Uterus (tissue), 4 donors: ENCODE measurements around the gene PIP4K2A. TPM values are rescaled to one million over a fixed set of nuclear protein-coding genes. Genes with fewer than 3 reads are reported as not detected.

Experiments
- DNase-seq, 2 donors: peaks; one replicate each; pipeline ENCODE4 v3.0.0-alpha.2; 2019 to 2020
- H3K27ac ChIP-seq, 2 donors: fragments of 200-600 bp; sonication (generic); 1 replicate in 1 of 2; 2 replicates in 1 of 2; pipeline ENCODE4 v1.5.1; 2016 to 2018
- H3K27me3 ChIP-seq, 2 donors: fragments of 200-600 bp; sonication (generic); one replicate each; pipeline ENCODE4 v1.5.1; 2018 to 2019; ENCODE audit warnings: control low read depth in 1 of 2
- H3K36me3 ChIP-seq, 2 donors: fragments of 200-600 bp; sonication (generic); one replicate each; pipeline ENCODE4 v1.5.1; 2019; ENCODE audit warnings: control low read depth in 1 of 2
- H3K4me1 ChIP-seq, 2 donors: fragments of 200-600 bp; sonication (generic); one replicate each; pipeline ENCODE4 v1.5.1; 2018 to 2019; ENCODE audit warnings: control low read depth in 1 of 2
- H3K4me3 ChIP-seq, 2 donors: fragments of 200-600 bp; sonication (generic); 1 replicate in 1 of 2; 2 replicates in 1 of 2; pipeline ENCODE4 v1.5.1; 2018 to 2019; ENCODE audit warnings: mild to moderate bottlenecking in 1 of 2
- H3K9me3 ChIP-seq, 2 donors: fragments of 200-600 bp; sonication (generic); one replicate each; pipeline ENCODE4 v1.5.1; 2019; ENCODE audit warnings: control low read depth in 1 of 2
- POLR2A ChIP-seq, 2 donors: fragments of 450-650 bp; IDR thresholded peaks; one replicate each; pipeline ENCODE4 v1.6.1; 2016; ENCODE audit warnings: antibody characterized with exemption in 2 of 2, mild to moderate bottlenecking in 1 of 2, moderate library complexity in 1 of 2
- intact Hi-C: fragments of 100-400 bp; cut with DNase I; formaldehyde crosslinking; loops from one replicate; pipeline ENCODE4 v1.15.1; 2023; ENCODE audit warnings: low total_unique reads
- total RNA-seq, 4 donors: library from RNA; depleted of rRNA in 3 of 4; stranded (reverse); fragments of >200 nt in 3 of 4; gene quantifications; one replicate each; pipeline versions ENCODE4 v1.1.0 to v1.2.4, GENCODE V29; 2014 to 2023
- TF ChIP-seq, protein P1 (sequence below), 4 experiments: fragments of 200-600 bp in 2 of 4; fragments of 450-650 bp in 2 of 4; sonication (generic) in 2 of 4; IDR thresholded peaks; one replicate each; pipeline ENCODE4 v1.5.1; 2016 to 2019; ENCODE audit warnings: antibody characterized with exemption in 4 of 4, mild to moderate bottlenecking in 2 of 4, moderate library complexity in 1 of 4
- donor health status: DM: yes; HTN: yes; CAD: no.

PIP4K2A gene
- total RNA-seq, 4 donors from 2014 or later: 17.4 to 42.4 (median 22.0) TPM

DNA sequence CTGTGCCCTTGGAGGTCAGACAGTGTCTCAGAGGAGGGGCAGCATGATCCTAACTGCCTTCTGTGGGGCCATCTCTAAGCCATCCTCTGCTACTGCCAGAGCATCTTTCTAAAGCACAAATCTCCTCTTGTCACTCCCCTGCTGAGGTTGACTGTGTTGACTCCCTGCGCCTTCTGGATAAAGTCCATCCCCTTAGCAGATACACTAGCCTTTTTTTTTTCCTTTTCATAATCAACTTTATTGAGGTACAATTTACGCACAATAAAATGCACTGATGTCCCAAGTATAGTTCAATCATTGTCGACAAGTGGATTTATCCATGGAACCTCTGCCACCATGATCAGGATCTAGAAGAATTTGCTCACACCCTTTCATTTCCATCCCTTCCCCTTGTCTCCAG is 219.0 kb downstream of the PIP4K2A start:
- no peak for TF ChIP-seq POLR2A (IDR thresholded peaks at IDR 0.05)
- TF ChIP-seq, protein P1, sequence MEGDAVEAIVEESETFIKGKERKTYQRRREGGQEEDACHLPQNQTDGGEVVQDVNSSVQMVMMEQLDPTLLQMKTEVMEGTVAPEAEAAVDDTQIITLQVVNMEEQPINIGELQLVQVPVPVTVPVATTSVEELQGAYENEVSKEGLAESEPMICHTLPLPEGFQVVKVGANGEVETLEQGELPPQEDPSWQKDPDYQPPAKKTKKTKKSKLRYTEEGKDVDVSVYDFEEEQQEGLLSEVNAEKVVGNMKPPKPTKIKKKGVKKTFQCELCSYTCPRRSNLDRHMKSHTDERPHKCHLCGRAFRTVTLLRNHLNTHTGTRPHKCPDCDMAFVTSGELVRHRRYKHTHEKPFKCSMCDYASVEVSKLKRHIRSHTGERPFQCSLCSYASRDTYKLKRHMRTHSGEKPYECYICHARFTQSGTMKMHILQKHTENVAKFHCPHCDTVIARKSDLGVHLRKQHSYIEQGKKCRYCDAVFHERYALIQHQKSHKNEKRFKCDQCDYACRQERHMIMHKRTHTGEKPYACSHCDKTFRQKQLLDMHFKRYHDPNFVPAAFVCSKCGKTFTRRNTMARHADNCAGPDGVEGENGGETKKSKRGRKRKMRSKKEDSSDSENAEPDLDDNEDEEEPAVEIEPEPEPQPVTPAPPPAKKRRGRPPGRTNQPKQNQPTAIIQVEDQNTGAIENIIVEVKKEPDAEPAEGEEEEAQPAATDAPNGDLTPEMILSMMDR (IDR thresholded peaks at IDR 0.05): no peak
- no peak for DNase-seq

DNA sequence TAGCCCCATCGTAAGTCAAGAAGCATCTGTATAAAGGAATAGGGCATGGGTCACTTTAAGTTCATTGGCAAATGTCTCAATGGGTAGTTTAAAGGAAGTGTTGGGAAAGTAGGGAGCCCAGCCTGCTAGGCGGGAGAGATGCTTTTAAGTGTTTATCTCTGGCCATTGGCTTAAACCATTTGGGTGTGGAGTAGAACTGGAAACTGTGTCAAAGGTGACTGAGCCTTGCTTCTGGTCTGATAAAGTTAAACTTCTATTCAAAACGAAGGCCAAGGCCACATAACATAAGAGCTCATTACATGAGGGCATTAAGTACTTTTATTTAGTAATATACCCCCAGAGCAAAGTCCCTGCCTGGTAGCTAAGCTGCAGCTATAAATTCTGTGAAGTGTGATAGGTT is 220.4 kb downstream of the PIP4K2A start:
- no peak for DNase-seq
- no peaks in the 10 kb centered on the region for H3K4me1 ChIP-seq
- no peaks in the 10 kb centered on the region for H3K9me3 ChIP-seq
- intact Hi-C loops: no loop called here
- H3K27ac ChIP-seq: no peak overlapping the region
- no peak overlapping the region for H3K4me3 ChIP-seq
- H3K36me3 ChIP-seq: no peaks in the 10 kb centered on the region
- no peaks in the 10 kb centered on the region for H3K27me3 ChIP-seq
- TF ChIP-seq POLR2A (IDR thresholded peaks at IDR 0.05): no peak
- TF ChIP-seq, protein P1 (IDR thresholded peaks at IDR 0.05): no peak

More for the DNA sequence above, 219.0 kb downstream of the PIP4K2A start:
- Histone ChIP-seq H3K9me3 (no peaks in the 10 kb centered on the region), H3K4me1 (no peaks in the 10 kb centered on the region), H3K36me3 (no peaks in the 10 kb centered on the region), H3K4me3 (no peak overlapping the region), H3K27me3 (no peaks in the 10 kb centered on the region), H3K27ac (no peak overlapping the region)
- intact Hi-C loops: no loop called here

DNA sequence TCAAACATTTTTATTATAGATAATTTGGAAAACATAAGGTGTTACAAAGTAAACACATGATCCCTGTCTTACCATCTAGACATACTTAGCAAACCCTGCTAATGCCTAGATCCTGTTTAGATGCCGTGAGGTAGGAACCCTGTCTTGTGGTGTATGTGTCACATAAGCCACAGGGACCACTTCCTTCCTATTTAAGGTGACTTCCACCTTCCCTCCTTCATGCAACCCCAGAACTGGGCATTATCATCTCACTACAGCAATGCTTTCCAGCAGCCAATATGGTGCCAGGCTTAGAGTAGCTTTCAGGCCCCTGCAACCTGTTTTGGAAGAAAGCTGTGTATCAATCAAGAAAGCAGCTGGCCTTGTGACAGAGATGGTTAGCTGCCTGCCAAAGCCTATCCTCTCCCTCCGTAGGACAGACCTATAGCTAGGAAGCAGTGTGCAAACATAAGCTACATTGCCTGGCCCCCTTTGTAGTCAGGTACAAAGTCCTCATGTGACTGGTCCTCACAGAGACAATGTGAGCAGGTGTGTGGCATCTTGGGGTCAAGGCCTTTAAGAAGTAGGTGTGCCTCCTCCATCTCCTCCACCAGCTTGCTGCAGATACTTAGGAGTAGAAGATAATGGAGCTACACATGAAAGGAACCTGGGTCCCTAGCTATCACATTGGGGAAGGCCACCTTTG is 222.3 kb downstream of the PIP4K2A start:
- intact Hi-C loops: no loop called here
- Histone ChIP-seq H3K4me1 (no peaks in the 10 kb centered on the region), H3K4me3 (no peak overlapping the region), H3K36me3 (no peaks in the 10 kb centered on the region), H3K27me3 (no peaks in the 10 kb centered on the region), H3K9me3 (no peaks in the 10 kb centered on the region), H3K27ac (no peak overlapping the region)
- no peak for TF ChIP-seq POLR2A (IDR thresholded peaks at IDR 0.05)
- TF ChIP-seq, protein P1 (IDR thresholded peaks at IDR 0.05): no peak
- DNase-seq: no peak

DNA sequence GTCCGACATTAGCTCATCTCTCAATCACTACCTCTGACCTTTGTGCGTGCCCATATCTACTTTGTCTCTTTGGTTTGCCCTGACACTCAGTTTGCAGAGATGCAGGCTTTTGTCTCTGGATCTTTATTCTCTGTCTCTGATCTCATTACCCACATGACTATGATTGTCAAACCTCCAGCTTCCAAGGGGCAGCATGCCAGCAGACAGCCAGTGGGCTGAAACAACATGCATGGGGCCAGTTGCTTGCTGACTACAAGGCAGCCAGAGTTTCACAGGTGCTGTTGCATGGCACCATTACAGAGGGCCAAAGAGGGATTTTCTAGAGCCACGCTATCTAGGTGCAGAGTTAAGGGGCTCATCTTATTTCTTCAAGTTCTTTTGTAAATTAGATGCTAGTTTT is 222.9 kb downstream of the PIP4K2A start:
- Histone ChIP-seq H3K27ac (no peak overlapping the region), H3K4me3 (no peak overlapping the region), H3K9me3 (no peaks in the 10 kb centered on the region), H3K36me3 (no peaks in the 10 kb centered on the region), H3K27me3 (no peaks in the 10 kb centered on the region), H3K4me1 (no peaks in the 10 kb centered on the region)
- TF ChIP-seq, protein P1 (IDR thresholded peaks at IDR 0.05): no peak
- no peak for TF ChIP-seq POLR2A (IDR thresholded peaks at IDR 0.05)
- DNase-seq: no peak
- intact Hi-C loops: no loop called here

DNA sequence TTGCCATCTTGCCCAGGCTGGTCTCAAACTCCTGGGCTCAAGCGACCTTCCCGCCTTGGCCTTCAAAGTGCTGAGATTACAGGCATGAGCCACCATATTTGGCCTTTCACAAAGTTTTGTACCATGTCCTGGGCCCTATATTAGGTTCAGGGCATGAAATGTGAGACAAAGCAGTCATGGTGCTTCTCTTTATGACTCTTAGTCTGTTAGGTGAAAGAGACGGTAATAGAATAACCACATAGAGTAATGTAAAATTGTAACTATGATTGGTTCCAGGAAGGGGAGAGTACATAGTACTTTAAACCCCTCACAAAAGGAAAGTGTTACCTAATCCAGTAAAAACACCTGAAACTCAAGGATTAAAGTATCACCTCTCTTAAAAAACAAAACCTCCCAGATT is 224.4 kb downstream of the PIP4K2A start:
- Histone ChIP-seq H3K9me3 (no peaks in the 10 kb centered on the region), H3K27ac (no peak overlapping the region), H3K27me3 (no peaks in the 10 kb centered on the region), H3K4me3 (no peak overlapping the region), H3K36me3 (no peaks in the 10 kb centered on the region), H3K4me1 (no peaks in the 10 kb centered on the region)
- no peak for DNase-seq
- TF ChIP-seq, protein P1 (IDR thresholded peaks at IDR 0.05): no peak
- no peak for TF ChIP-seq POLR2A (IDR thresholded peaks at IDR 0.05)
- intact Hi-C loops: no loop called here
